ENCODE data around the gene TMEM87B. TPM values are rescaled to one million over a fixed set of nuclear protein-coding genes. Genes with fewer than 3 reads are reported as not detected.

TMEM87B gene
- total and polyA plus RNA-seq, 10 of the 15 experiments (the other 5 are each of a cell fraction or from before 2014, with no cell fraction given) = 5.7 to 20.6 (median 12.3) TPM

GRCh38 chr2:112165296-112165695 is 110.2 kb downstream of the TMEM87B start:
- no peak overlapping the region for H3K9ac ChIP-seq (ENCODE audit: control insufficient read depth, insufficient read depth, low read length)
- H3K27ac ChIP-seq (ENCODE audit: control insufficient read depth, insufficient read depth) = no peak overlapping the region
- no peaks in the 10 kb centered on the region for H4K20me1 ChIP-seq (ENCODE audit: control insufficient read depth, insufficient read depth)
- H3K27me3 ChIP-seq (replicated peaks in 1 of 2; ENCODE audit: control insufficient read depth in 2 of 2, insufficient read depth in 2 of 2, low read length in 1 of 2) = 0 out of 4 replicates have a peak, but pooled peaks cover 0 to 1% of the 10 kb centered on the region in 2 experiments
- 78% methylated on average over 4 of the region's 4 CpGs for WGBS (ENCODE audit: insufficient coverage, insufficient replicate concordance, low lambda C conversion rate, missing lambda C conversion rate)
- ChIA-PET SMC1A (ENCODE audit: uncharacterized antibody, unreplicated experiment) (no interaction called here), CTCF (no interaction called here), RAD21 (ENCODE audit: unreplicated experiment) (no interaction called here), POLR2A (no interaction called here)
- no peak for FAIRE-seq
- no peak for ATAC-seq
- intact Hi-C loops (cut with micrococcal nuclease; ENCODE audit: unreplicated experiment) (no loop called here), in situ Hi-C loops (cut with MboI) (no loop called here)
- no peaks in the 10 kb centered on the region for H3K79me2 ChIP-seq (ENCODE audit: control insufficient read depth, insufficient read depth, low read length)
- H3K4me1 ChIP-seq (ENCODE audit: control insufficient read depth, insufficient read depth, low read length) = no peaks in the 10 kb centered on the region
- DNase-seq (ENCODE audit: low read depth, low spot score) = no peak
- no peak overlapping the region for H3K4me2 ChIP-seq (ENCODE audit: control insufficient read depth, insufficient read depth)
- H3K4me3 ChIP-seq = no peak overlapping the region
- no peak overlapping the region for H2AFZ ChIP-seq (ENCODE audit: control insufficient read depth, low read depth, low read length)
- TF ChIP-seq SUPT20H (IDR thresholded peaks at IDR 0.05; ENCODE audit: borderline replicate concordance, control insufficient read depth, low read depth, low read length) (no peak), STAT1 (conservative IDR thresholded peaks at IDR 0.05) (no peak), KAT2A (conservative IDR thresholded peaks at IDR 0.05; ENCODE audit: control insufficient read depth, low read depth, low read length) (no peak), BCL11A (IDR thresholded peaks at IDR 0.05; ENCODE audit: low read depth, low read length) (no peak), NFYA (IDR thresholded peaks at IDR 0.05; ENCODE audit: borderline replicate concordance, low read depth, low read length) (no peak), SKIL (IDR thresholded peaks at IDR 0.05; ENCODE audit: low read depth, poor library complexity, severe bottlenecking) (no peak), TCF7 (IDR thresholded peaks at IDR 0.05; ENCODE audit: borderline replicate concordance) (no peak), BCL3 (IDR thresholded peaks at IDR 0.05; ENCODE audit: borderline replicate concordance, insufficient read depth, low read depth, low read length, poor library complexity, severe bottlenecking) (no peak), RFX5 (IDR thresholded peaks at IDR 0.05; ENCODE audit: low read depth, low read length) (no peak), GABPA (IDR thresholded peaks at IDR 0.05; ENCODE audit: low read depth) (no peak), E2F4 (IDR thresholded peaks at IDR 0.05; ENCODE audit: low read depth, low read length) (no peak), IKZF2 (IDR thresholded peaks at IDR 0.05) (no peak), NR2C2 (IDR thresholded peaks at IDR 0.05; ENCODE audit: borderline replicate concordance, control insufficient read depth, insufficient read length, low read depth) (no peak), CBFB (IDR thresholded peaks at IDR 0.05; ENCODE audit: low read depth) (no peak), ZSCAN29 (IDR thresholded peaks at IDR 0.05) (no peak), RB1 (IDR thresholded peaks at IDR 0.05; ENCODE audit: borderline replicate concordance) (no peak), POLR2A (IDR thresholded peaks at IDR 0.05; ENCODE audit: low read depth, low read length) (no peak)
- no TSS peak for BruUV-seq (replicated peaks)
- H3K9me3 ChIP-seq (replicated peaks; ENCODE audit: control insufficient read depth, insufficient read depth, low read length) = no peaks in the 10 kb centered on the region
- H3K36me3 ChIP-seq (ENCODE audit: control insufficient read depth in 2 of 2, insufficient read depth in 2 of 2, low read length in 1 of 2) = no peaks in the 10 kb centered on the region
